HG02884 (cell line): ENCODE results near the gene SLC47A2.

Experiments used
- ATAC-seq: cut with Tn5 transposase; IDR thresholded peaks from one replicate; pipeline ENCODE4 v1.9.1; 2021; ENCODE audit warnings: mild to moderate bottlenecking, moderate library complexity; ENCODE audit not compliant: unreplicated experiment

Gene SLC47A2

GRCh38 chr17:19646788-19647696 is 69.3 kb downstream of the SLC47A2 start:
- no peak for ATAC-seq

- no peak for ATAC-seq
Measured at GRCh38 chr17:19645734-19646201, 70.6 kb downstream of the SLC47A2 start.

- no peak for ATAC-seq
Measured at GRCh38 chr17:19644493-19645210, 71.7 kb downstream of the SLC47A2 start.

- ATAC-seq = no peak
Measured at GRCh38 chr17:19642373-19642893, 74.0 kb downstream of the SLC47A2 start.

- ATAC-seq = no peak
Measured at GRCh38 chr17:19641687-19642372, 74.6 kb downstream of the SLC47A2 start.

GRCh38 chr17:19631905-19632304 is 84.5 kb downstream of the SLC47A2 start:
- no peak for ATAC-seq

GRCh38 chr17:19630661-19631060 is 85.7 kb downstream of the SLC47A2 start:
- no peak for ATAC-seq

- ATAC-seq = no peak
Measured at GRCh38 chr17:19630035-19630434, 86.3 kb downstream of the SLC47A2 start.

- ATAC-seq = no peak
Measured at GRCh38 chr17:19629449-19629848, 86.9 kb downstream of the SLC47A2 start.
